GM12801 (cell line): Measurements from ENCODE around the gene HSPA9.

Experiments used
- TF ChIP-seq, protein P1 (sequence below): IDR thresholded peaks from one replicate; pipeline ENCODE4 v1.5.1; 2011; ENCODE audit warnings: control low read depth; ENCODE audit not compliant: insufficient read length; ENCODE audit errors: extremely low read depth

The HSPA9 gene

DNA sequence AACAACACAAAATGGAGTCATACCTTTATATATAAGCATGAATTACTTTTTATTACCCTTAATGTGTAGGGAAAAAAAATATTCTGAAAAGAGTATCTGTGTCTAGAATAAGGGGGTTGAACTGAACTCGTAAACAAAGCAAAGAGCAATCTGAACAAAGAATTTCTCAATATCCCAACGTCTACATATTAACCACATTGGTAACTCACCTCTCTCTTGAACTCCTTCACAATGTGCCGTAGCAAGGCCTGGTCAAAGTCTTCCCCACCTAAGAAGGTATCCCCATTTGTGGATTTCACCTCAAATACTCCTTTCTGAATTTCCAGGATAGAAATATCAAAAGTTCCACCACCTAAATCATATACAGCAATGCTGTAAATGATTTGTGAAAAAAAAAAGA is 8.4 kb downstream of the HSPA9 start:
- TF ChIP-seq, protein P1, sequence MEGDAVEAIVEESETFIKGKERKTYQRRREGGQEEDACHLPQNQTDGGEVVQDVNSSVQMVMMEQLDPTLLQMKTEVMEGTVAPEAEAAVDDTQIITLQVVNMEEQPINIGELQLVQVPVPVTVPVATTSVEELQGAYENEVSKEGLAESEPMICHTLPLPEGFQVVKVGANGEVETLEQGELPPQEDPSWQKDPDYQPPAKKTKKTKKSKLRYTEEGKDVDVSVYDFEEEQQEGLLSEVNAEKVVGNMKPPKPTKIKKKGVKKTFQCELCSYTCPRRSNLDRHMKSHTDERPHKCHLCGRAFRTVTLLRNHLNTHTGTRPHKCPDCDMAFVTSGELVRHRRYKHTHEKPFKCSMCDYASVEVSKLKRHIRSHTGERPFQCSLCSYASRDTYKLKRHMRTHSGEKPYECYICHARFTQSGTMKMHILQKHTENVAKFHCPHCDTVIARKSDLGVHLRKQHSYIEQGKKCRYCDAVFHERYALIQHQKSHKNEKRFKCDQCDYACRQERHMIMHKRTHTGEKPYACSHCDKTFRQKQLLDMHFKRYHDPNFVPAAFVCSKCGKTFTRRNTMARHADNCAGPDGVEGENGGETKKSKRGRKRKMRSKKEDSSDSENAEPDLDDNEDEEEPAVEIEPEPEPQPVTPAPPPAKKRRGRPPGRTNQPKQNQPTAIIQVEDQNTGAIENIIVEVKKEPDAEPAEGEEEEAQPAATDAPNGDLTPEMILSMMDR: no peak

DNA sequence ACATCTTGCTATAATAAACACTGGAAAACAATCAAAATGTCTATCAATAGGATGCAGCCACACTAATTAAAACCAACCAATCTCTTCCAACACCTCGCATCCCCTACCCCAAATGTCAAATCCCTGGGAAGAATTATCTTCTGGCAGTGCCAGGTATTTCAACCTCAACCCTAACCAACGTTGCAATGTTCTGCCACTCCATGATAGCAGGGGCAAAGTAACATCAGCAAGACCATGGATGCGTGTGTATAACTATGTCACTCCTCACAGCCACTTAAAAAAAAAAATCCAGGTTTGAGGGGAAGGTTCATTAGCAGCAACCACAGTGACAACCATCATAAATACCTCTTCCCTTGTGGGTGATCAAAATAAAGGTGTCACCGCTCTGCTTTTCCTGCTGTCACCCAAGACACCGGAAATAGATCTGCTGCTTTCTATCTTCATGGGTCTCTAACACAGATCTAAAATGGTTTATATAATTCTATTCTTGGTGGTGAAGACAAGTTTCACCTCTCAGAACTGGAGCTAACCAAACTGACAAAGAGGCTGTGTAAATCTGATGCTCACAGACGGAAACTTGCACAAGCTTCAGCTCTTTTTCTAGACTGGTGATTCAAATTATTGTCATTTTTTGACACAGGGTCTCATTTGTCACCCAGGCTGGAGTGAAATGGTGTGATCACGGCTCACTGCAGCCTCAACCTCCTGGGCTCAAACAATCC is 9.9 kb downstream of the HSPA9 start:
- TF ChIP-seq, protein P1: no peak

DNA sequence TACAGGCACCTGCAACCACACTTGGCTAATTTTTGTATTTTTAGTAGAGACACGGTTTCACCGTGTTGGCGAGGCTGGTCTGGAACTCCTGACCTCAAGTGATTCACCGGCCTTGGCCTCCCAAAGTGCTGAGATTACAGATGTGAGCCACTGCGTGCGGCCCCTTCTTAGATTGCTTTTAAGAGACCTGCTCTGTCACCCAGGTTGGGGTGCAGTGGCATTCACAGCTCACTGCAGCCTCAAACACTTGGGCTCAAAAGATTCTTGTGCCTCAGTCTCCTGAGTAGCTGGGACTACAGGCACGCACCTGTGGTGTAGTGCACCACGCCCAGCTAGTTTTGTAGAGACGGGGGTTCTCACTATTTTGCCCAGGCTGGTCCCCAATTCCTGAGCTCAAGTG is 11.0 kb downstream of the HSPA9 start:
- TF ChIP-seq, protein P1: no peak

DNA sequence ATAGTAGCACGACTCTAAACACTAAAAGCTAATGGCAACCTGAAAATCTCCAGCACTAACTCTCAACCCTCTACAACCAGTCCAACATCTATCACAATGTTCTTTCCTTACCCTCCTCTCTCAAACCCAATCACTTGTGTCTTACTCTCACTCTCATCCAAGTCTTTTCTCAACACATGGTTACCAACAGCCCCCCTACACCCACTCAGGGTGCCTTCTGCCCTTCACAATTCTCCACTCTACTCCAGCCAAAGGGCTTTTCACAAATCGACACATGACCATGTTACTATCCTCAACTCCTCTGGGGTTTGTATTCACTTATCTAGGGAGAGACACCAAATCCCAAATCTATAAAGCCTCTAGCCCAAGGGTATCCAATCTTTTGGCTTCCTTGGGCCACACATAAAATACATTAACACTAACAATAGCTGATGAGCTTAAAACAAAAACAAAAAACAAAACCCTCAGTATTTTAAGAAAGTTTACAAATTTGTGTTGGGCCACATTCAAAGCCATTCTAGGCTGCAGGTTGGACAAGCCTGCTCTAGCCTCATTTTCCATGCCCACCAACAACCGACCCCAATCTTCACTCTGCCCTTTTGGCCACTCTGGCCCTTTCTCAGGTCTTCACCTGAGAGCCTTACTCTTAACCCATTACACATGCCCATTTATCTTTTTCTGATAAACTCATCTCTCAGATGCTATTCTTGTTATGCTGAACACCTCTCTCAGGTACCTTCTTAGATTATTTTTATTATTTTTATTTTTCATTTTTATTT is 11.7 kb downstream of the HSPA9 start:
- TF ChIP-seq, protein P1: no peak

DNA sequence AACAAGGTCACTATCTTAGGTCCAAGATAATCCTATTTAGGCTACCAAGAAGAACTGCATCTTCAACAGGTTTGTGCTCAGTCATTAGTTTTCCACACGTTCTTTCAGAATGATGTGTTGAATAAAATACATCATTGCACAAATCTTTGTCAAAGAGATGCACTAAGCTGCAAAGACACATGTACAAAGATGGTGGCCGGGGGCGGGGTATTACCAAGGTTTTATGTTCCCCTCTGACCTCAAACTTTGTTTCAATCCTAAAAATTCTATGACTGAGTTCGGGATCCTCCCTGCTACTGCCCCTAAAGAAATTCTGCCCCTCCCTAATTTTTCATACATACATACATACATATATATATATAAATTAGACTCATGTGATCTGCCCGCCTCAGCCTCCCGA is 14.2 kb downstream of the HSPA9 start:
- TF ChIP-seq, protein P1: no peak

DNA sequence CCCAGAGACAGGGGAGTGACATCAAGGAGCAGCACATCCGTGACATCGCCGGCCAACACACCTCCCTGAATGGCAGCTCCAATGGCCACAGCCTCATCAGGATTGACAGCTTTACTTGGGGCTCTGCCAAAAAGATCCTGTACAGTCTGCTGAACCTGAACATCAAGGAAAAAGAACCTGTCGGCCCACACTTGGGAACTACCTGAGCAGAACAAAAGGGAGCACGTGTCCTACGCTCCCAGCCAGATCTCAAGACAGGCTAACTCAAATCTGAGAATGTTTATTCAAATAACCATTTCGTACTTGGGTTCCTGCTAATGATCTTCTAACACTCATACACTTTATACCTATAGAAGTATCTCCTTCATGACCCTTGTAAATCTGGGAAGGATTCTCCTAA is 15.3 kb downstream of the HSPA9 start:
- TF ChIP-seq, protein P1: no peak

DNA sequence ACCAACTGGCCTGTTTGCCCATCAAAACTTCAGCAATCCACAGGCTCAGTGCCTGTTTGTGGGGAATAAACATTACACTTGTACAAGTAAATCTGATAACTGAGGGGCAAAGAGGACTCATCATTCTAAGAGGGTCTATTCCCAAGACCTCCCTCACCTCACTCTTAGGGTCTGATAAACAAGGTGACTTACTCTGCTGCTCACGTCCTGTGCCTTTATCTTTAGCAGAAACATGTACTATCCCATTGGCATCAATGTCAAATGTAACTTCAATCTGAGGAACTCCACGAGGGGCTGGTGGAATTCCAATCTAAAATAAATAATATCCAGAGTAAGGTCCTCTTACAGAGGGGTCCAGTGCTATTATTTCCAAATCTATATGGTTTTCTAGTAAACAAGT is 17.5 kb downstream of the HSPA9 start:
- TF ChIP-seq, protein P1: no peak
